ENCODE data around the gene YRDC.

- no peak for TF ChIP-seq CTCF (IDR thresholded peaks at IDR 0.05)
- no peak for TF ChIP-seq EP300 (IDR thresholded peaks at IDR 0.05)
Observed at GRCh38 chr1:37836788-37837187, 28.8 kb upstream of the YRDC start.
